ENCODE results near the gene U2AF2. TPM values are rescaled to one million over a fixed set of nuclear protein-coding genes. Genes with fewer than 3 reads are reported as not detected.

Gene U2AF2
- polyA plus RNA-seq, 1 donor from 2014 or later: 129 TPM

DNA sequence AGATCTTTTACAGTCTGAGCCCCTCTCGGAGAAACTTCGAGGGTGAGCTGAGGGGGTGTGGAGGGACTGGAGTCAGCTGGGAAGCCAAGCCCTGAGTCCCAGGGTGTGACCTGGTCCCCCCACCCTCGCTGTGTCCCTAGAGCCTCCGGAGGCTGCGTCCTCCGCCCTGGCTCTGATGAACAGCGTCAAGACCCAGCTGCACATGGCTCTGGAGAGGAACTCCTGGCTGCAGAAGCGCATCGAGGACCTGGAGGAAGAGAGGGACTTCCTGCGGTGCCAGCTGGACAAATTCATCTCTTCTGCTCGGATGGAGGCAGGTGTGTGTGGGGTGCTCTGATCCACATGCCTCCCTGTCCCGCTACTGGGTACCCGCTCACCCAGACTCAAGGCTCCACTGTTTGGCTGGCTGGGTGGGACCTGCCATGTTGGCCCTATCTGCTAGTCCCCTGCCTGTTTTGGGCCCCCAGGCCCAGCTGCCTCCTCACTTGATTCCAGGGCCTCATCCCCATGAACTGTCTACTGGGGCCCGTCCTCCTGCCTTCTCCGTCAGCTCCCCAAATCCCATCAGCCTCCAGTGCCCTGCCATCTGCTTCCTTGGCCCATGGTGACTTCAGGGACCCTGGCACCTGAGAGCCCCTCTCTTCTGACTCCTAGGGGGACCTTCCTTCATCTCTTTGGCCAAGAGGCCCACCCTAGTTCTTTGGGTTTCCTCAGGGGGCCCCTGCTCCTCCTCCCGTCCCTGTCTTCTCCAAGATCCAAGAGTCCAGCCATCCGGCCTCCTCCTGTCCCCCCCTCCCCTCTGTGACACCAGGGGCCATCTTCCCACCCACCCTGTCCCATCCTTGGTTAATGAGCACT, 5.3 kb upstream of the U2AF2 start:
- H3K9me3 ChIP-seq (ENCODE audit: low read length): no peaks in the 10 kb centered on the region
- peak overlapping the region; percentile 89 for H3K9ac ChIP-seq (ENCODE audit: low read length)
- H3K27me3 ChIP-seq (ENCODE audit: insufficient read depth, low read depth, low read length): no peaks in the 10 kb centered on the region
- H3K79me2 ChIP-seq (replicated peaks; ENCODE audit: insufficient read depth, low read length): peaks cover 8% of the 10 kb centered on the region
- H4K20me1 ChIP-seq (ENCODE audit: insufficient read depth): no peaks in the 10 kb centered on the region
- no peaks in the 10 kb centered on the region for H3K9me2 ChIP-seq (ENCODE audit: insufficient read depth, low read length)
- no peaks in the 10 kb centered on the region for H3F3A ChIP-seq (ENCODE audit: insufficient read depth, low read length, poor library complexity, severe bottlenecking)
- H3K27ac ChIP-seq (ENCODE audit: low read length): no peak overlapping the region
- H3K4me3 ChIP-seq (ENCODE audit: low read length): peak overlapping the region; percentile 94
- no peak for TF ChIP-seq EP300 (conservative IDR thresholded peaks at IDR 0.05; ENCODE audit: poor library complexity, severe bottlenecking)
- TF ChIP-seq, protein P1, sequence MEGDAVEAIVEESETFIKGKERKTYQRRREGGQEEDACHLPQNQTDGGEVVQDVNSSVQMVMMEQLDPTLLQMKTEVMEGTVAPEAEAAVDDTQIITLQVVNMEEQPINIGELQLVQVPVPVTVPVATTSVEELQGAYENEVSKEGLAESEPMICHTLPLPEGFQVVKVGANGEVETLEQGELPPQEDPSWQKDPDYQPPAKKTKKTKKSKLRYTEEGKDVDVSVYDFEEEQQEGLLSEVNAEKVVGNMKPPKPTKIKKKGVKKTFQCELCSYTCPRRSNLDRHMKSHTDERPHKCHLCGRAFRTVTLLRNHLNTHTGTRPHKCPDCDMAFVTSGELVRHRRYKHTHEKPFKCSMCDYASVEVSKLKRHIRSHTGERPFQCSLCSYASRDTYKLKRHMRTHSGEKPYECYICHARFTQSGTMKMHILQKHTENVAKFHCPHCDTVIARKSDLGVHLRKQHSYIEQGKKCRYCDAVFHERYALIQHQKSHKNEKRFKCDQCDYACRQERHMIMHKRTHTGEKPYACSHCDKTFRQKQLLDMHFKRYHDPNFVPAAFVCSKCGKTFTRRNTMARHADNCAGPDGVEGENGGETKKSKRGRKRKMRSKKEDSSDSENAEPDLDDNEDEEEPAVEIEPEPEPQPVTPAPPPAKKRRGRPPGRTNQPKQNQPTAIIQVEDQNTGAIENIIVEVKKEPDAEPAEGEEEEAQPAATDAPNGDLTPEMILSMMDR (IDR thresholded peaks at IDR 0.05; ENCODE audit: poor library complexity, severe bottlenecking): no peak
- TF ChIP-seq SMC3 (conservative IDR thresholded peaks at IDR 0.05; ENCODE audit: poor library complexity): no peak
- no peak for TF ChIP-seq POLR2AphosphoS5 (IDR thresholded peaks at IDR 0.05)
- TF ChIP-seq EZH2 (IDR thresholded peaks at IDR 0.05; ENCODE audit: borderline replicate concordance, insufficient read depth, low read length, poor library complexity, severe bottlenecking): no peak
- TF ChIP-seq, protein P2, sequence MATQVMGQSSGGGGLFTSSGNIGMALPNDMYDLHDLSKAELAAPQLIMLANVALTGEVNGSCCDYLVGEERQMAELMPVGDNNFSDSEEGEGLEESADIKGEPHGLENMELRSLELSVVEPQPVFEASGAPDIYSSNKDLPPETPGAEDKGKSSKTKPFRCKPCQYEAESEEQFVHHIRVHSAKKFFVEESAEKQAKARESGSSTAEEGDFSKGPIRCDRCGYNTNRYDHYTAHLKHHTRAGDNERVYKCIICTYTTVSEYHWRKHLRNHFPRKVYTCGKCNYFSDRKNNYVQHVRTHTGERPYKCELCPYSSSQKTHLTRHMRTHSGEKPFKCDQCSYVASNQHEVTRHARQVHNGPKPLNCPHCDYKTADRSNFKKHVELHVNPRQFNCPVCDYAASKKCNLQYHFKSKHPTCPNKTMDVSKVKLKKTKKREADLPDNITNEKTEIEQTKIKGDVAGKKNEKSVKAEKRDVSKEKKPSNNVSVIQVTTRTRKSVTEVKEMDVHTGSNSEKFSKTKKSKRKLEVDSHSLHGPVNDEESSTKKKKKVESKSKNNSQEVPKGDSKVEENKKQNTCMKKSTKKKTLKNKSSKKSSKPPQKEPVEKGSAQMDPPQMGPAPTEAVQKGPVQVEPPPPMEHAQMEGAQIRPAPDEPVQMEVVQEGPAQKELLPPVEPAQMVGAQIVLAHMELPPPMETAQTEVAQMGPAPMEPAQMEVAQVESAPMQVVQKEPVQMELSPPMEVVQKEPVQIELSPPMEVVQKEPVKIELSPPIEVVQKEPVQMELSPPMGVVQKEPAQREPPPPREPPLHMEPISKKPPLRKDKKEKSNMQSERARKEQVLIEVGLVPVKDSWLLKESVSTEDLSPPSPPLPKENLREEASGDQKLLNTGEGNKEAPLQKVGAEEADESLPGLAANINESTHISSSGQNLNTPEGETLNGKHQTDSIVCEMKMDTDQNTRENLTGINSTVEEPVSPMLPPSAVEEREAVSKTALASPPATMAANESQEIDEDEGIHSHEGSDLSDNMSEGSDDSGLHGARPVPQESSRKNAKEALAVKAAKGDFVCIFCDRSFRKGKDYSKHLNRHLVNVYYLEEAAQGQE (IDR thresholded peaks at IDR 0.05; ENCODE audit: borderline replicate concordance): no peak
- TF ChIP-seq TAF1 (IDR thresholded peaks at IDR 0.05; ENCODE audit: low read depth): no peak
- no peak for TF ChIP-seq MXI1 (conservative IDR thresholded peaks at IDR 0.05; ENCODE audit: poor library complexity, severe bottlenecking)
- TF ChIP-seq RAD21 (conservative IDR thresholded peaks at IDR 0.05): no peak
- H2AFZ ChIP-seq (ENCODE audit: low read depth, low read length): no peak overlapping the region
- H3K4me2 ChIP-seq (ENCODE audit: low read length): peak overlapping the region; percentile 92
- no peaks in the 10 kb centered on the region for H3K36me3 ChIP-seq (ENCODE audit: insufficient read depth, low read length)

DNA sequence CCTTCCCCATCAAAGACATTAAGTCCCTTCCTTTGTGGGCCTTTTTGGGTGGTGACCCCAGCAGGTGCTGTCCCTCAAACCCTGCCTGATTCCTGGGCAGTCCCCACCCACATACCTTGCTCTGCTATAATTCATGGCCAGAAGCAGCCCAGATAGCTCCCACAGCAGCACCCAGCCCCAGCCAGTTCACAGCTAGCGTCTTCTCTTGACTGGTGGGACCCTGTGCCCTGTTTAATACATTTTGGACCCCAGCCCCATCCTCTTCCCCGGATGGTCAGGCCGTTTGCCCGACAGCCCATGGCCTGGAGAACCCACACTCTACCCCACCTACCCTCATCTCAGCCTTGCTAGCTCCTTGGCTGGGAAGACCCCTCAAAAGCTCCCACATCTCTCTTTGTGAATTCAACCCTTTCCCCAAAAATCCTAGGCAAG, 4.7 kb upstream of the U2AF2 start:
- no peak overlapping the region for H2AFZ ChIP-seq (ENCODE audit: low read depth, low read length)
- H3K9ac ChIP-seq (ENCODE audit: low read length): no peak overlapping the region
- H3K27me3 ChIP-seq (ENCODE audit: insufficient read depth, low read depth, low read length): no peaks in the 10 kb centered on the region
- TF ChIP-seq SMC3 (conservative IDR thresholded peaks at IDR 0.05; ENCODE audit: poor library complexity) (no peak), EP300 (conservative IDR thresholded peaks at IDR 0.05; ENCODE audit: poor library complexity, severe bottlenecking) (no peak), TAF1 (IDR thresholded peaks at IDR 0.05; ENCODE audit: low read depth) (no peak)
- H3K27ac ChIP-seq (ENCODE audit: low read length): no peak overlapping the region
- no peak overlapping the region for H3K4me3 ChIP-seq (ENCODE audit: low read length)
- H3K79me2 ChIP-seq (replicated peaks; ENCODE audit: insufficient read depth, low read length): peaks cover 8% of the 10 kb centered on the region
- H3K9me2 ChIP-seq (ENCODE audit: insufficient read depth, low read length): no peaks in the 10 kb centered on the region
- H3F3A ChIP-seq (ENCODE audit: insufficient read depth, low read length, poor library complexity, severe bottlenecking): no peaks in the 10 kb centered on the region
- no peaks in the 10 kb centered on the region for H3K9me3 ChIP-seq (ENCODE audit: low read length)
- H3K36me3 ChIP-seq (ENCODE audit: insufficient read depth, low read length): no peaks in the 10 kb centered on the region
- no peak overlapping the region for H3K4me2 ChIP-seq (ENCODE audit: low read length)
- no peaks in the 10 kb centered on the region for H4K20me1 ChIP-seq (ENCODE audit: insufficient read depth)

Data from neural cell (in vitro differentiated cells).